ENCODE data around the gene CLTC. TPM values are rescaled to one million over a fixed set of nuclear protein-coding genes. Genes with fewer than 3 reads are reported as not detected.

Gene CLTC
- polyA plus RNA-seq, 1 of the 3 experiments (the other 2 are of a cell fraction): 160 TPM

DNA sequence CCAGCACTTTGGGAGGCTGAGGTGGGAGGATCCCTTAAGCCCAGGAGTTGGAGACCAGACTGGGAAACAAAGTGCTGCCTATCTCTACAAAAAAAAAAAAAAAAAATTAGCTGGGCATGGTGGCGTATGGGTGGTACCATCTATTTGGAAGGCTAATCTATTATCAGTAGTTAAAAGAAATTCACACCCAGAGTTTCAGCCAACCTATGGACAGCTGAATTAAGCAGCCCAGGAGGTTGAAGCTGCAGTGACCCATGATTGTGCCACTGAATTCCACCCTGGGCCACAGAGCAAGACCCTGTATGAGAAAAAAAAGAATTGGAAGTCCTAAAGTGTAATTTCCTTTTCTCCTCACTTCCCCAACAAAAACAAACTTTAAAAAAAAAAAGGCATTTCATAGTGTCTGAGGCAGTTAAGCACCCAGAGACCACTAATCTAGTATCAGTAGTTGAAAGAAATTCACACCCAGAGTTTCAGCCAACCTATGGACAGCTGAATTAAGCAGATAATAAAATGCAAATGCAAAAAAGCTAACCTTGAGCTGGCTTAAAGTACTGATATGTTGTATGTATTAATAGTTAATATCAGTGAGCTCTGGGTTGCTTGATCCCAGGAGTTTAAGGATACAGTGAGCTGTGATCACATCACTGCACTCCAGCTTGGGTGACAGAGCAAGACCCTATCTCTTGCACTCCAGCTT, 18.1 kb downstream of the CLTC start:
- ChIA-PET CTCF (interaction anchor here (1.0 kb wide), 1 partner anchor 23 kb away, joined by 3 read pairs; no protein-coding TSS in a partner anchor), POLR2A (interaction anchor here (1.1 kb wide), 1 partner anchor 18 kb away, joined by 4 read pairs; the partner anchor contains the start of gene CLTC)
- Histone ChIP-seq H3K36me3 (replicated peaks in 1 of 2; ENCODE audit: control insufficient read depth in 1 of 2, insufficient read depth in 2 of 2, low read length in 1 of 2) (peaks cover 0 to 23% of the 10 kb centered on the region in 2 experiments), H3K9me2 (no peaks in the 10 kb centered on the region), H4K20me1 (ENCODE audit: insufficient read depth) (peaks cover 99% of the 10 kb centered on the region), H3K27me3 (ENCODE audit: insufficient read depth) (no peaks in the 10 kb centered on the region), H2AFZ (ENCODE audit: low read depth) (no peak overlapping the region), H3K9ac (no peak overlapping the region), H3F3A (replicated peaks; ENCODE audit: insufficient read depth) (peaks cover 18% of the 10 kb centered on the region), H3K9me3 (no peaks in the 10 kb centered on the region), H3K4me3 (ENCODE audit: low read depth in 2 of 2, low read length in 1 of 2) (no peak overlapping the region), H3K79me2 (ENCODE audit: insufficient read depth) (peaks cover 100% of the 10 kb centered on the region), H3K4me2 (no peak overlapping the region), H3K4me1 (ENCODE audit: control insufficient read depth in 1 of 2, insufficient read depth in 2 of 2, low read depth in 1 of 2, low read length in 1 of 2) (peaks cover 3 to 31% of the 10 kb centered on the region in 2 experiments), H3K27ac (ENCODE audit: low read depth in 2 of 2, low read length in 1 of 2) (no peak overlapping the region)
- no peak for TF ChIP-seq RXRA (IDR thresholded peaks at IDR 0.05; ENCODE audit: borderline replicate concordance, low read depth)
- TF ChIP-seq NFIC (IDR thresholded peaks at IDR 0.05; ENCODE audit: borderline replicate concordance): no peak
- no peak for TF ChIP-seq RCOR1 (IDR thresholded peaks at IDR 0.05; ENCODE audit: low read length)
- TF ChIP-seq, protein P1, sequence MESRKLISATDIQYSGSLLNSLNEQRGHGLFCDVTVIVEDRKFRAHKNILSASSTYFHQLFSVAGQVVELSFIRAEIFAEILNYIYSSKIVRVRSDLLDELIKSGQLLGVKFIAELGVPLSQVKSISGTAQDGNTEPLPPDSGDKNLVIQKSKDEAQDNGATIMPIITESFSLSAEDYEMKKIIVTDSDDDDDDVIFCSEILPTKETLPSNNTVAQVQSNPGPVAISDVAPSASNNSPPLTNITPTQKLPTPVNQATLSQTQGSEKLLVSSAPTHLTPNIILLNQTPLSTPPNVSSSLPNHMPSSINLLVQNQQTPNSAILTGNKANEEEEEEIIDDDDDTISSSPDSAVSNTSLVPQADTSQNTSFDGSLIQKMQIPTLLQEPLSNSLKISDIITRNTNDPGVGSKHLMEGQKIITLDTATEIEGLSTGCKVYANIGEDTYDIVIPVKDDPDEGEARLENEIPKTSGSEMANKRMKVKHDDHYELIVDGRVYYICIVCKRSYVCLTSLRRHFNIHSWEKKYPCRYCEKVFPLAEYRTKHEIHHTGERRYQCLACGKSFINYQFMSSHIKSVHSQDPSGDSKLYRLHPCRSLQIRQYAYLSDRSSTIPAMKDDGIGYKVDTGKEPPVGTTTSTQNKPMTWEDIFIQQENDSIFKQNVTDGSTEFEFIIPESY (IDR thresholded peaks at IDR 0.05; ENCODE audit: borderline replicate concordance, low read depth): no peak
- TF ChIP-seq, protein P2, sequence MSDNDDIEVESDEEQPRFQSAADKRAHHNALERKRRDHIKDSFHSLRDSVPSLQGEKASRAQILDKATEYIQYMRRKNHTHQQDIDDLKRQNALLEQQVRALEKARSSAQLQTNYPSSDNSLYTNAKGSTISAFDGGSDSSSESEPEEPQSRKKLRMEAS (IDR thresholded peaks at IDR 0.05; ENCODE audit: low read depth): no peak
- TF ChIP-seq, protein P3, sequence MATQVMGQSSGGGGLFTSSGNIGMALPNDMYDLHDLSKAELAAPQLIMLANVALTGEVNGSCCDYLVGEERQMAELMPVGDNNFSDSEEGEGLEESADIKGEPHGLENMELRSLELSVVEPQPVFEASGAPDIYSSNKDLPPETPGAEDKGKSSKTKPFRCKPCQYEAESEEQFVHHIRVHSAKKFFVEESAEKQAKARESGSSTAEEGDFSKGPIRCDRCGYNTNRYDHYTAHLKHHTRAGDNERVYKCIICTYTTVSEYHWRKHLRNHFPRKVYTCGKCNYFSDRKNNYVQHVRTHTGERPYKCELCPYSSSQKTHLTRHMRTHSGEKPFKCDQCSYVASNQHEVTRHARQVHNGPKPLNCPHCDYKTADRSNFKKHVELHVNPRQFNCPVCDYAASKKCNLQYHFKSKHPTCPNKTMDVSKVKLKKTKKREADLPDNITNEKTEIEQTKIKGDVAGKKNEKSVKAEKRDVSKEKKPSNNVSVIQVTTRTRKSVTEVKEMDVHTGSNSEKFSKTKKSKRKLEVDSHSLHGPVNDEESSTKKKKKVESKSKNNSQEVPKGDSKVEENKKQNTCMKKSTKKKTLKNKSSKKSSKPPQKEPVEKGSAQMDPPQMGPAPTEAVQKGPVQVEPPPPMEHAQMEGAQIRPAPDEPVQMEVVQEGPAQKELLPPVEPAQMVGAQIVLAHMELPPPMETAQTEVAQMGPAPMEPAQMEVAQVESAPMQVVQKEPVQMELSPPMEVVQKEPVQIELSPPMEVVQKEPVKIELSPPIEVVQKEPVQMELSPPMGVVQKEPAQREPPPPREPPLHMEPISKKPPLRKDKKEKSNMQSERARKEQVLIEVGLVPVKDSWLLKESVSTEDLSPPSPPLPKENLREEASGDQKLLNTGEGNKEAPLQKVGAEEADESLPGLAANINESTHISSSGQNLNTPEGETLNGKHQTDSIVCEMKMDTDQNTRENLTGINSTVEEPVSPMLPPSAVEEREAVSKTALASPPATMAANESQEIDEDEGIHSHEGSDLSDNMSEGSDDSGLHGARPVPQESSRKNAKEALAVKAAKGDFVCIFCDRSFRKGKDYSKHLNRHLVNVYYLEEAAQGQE (IDR thresholded peaks at IDR 0.05; ENCODE audit: low read depth, low read length): no peak
- TF ChIP-seq JUND (IDR thresholded peaks at IDR 0.05): no peak
- no peak for TF ChIP-seq GATA2 (CRISPR knock-in tag; IDR thresholded peaks at IDR 0.05)
- no peak for TF ChIP-seq ELF1 (IDR thresholded peaks at IDR 0.05)
- no peak for TF ChIP-seq EZH2phosphoT487 (IDR thresholded peaks at IDR 0.05; ENCODE audit: borderline replicate concordance, low read depth)
- no peak for TF ChIP-seq FOXJ3 (CRISPR knock-in tag; IDR thresholded peaks at IDR 0.05)
- no peak for TF ChIP-seq NRF1 (IDR thresholded peaks at IDR 0.05; ENCODE audit: low read depth, low read length)
- no peak for TF ChIP-seq GABPA (IDR thresholded peaks at IDR 0.05; ENCODE audit: low read depth)
- TF ChIP-seq EP300 (IDR thresholded peaks at IDR 0.05; ENCODE audit: borderline replicate concordance in 1 of 2, low read depth in 1 of 2, low read length in 1 of 2): no peak
- TF ChIP-seq, protein P4, sequence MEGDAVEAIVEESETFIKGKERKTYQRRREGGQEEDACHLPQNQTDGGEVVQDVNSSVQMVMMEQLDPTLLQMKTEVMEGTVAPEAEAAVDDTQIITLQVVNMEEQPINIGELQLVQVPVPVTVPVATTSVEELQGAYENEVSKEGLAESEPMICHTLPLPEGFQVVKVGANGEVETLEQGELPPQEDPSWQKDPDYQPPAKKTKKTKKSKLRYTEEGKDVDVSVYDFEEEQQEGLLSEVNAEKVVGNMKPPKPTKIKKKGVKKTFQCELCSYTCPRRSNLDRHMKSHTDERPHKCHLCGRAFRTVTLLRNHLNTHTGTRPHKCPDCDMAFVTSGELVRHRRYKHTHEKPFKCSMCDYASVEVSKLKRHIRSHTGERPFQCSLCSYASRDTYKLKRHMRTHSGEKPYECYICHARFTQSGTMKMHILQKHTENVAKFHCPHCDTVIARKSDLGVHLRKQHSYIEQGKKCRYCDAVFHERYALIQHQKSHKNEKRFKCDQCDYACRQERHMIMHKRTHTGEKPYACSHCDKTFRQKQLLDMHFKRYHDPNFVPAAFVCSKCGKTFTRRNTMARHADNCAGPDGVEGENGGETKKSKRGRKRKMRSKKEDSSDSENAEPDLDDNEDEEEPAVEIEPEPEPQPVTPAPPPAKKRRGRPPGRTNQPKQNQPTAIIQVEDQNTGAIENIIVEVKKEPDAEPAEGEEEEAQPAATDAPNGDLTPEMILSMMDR (IDR thresholded peaks at IDR 0.05): no peak
- no peak for TF ChIP-seq TEAD4 (IDR thresholded peaks at IDR 0.05; ENCODE audit: borderline replicate concordance, insufficient read depth)
- TF ChIP-seq TAF1 (IDR thresholded peaks at IDR 0.05; ENCODE audit: borderline replicate concordance, low read depth, low read length): no peak
- TF ChIP-seq RAD21 (IDR thresholded peaks at IDR 0.05; ENCODE audit: low read length): no peak
- TF ChIP-seq YY1 (IDR thresholded peaks at IDR 0.05; ENCODE audit: low read depth): no peak
- no peak for TF ChIP-seq CHD2 (IDR thresholded peaks at IDR 0.05; ENCODE audit: low read length, partially characterized antibody)
- no peak for DNase-seq
- 100% methylated on average over 1 of the region's 1 CpG for WGBS (ENCODE audit: low lambda C conversion rate)

Measured in SK-N-SH (cell line).